Activated CD4-positive, alpha-beta T cell treated with anti-CD3 and anti-CD28 coated beads, Interleukin-2, Interleukin-4, amounts not matched to agents 100 ng/mL and 50 ng/mL, durations not matched to agents 16 hours and 8 hours (primary cell): ENCODE measurements around the gene AIFM2.
"Not testable (repeated sequence)": the region's sequence is repeated elsewhere in the genome, so short reads cannot be mapped to it uniquely, and the experiment has no call there.

Experiments used
- DNase-seq: peaks from one replicate; pipeline ENCODE4 v3.0.0-alpha.2; 2020; ENCODE audit warnings: low spot score

AIFM2 gene

DNA sequence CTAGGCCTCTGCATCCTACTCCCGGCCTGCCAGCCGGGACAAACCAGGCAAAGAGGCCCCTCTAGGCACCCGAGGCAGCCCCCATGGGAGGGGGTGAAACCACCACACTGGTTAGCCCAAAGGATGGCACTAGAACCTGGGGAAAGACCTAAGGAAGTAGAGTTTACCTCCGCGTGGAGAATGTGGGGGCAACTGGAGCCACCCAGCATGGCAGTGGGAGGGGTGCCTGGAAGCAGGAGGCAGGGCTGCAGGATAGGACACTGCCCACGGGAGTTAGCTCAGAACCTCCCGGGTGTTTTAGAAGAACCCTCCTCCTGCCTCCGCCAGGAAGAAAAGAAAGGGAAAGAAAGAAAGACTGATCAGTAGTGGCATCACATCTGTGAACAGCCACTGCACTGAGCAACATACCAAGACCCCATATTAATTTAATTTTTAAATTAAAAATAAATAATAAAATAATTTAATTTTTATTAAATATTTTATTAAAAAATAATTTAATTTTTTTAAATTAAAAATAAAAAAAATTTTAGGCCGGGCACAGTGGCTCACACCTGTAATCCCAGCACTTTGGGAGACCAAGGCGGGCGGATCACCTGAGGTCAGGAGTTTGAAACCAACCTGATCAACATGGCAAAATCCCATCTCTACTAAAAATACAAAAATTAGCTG is 11.2 kb downstream of the AIFM2 start:
- no peak for DNase-seq

DNA sequence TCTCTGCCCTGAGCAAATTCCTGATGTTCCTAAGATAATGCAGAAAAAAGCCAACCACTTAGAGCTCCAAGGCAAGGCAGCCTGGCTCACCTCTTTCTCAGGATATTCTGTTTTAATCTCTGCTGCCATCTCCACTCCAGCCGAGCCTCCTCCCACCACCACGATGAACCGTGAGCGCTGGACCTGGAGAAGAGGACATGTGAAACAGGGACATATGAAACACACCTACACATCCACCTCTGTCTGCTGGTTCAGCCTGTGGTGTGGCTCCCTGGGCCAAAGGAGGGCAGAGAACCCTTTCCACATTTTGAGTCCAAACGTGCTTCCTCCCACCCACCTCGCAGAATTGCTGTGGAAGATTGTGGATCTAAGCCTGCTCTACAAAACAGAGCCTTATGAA is 12.2 kb downstream of the AIFM2 start:
- DNase-seq, result no peak

DNA sequence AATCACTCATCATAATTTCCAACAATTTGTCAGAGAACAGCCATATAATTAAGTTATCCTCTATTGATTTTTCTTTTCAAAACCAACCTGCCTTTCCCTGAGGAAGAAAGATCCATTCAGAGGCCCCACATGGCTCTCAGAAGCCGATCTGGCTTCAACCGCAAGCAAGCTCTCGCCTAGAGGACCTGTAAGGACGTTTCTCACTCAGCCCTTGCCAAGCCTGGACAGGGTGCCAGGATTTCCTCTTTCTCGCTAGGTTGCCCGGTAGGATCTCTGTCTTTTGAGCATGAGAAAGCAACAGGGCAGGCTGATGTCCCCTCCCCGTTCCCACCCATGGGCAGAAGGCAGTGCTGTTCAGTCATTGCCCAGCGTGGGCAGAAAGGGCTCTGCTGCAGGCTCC is 13.0 kb downstream of the AIFM2 start:
- DNase-seq, result no peak

DNA sequence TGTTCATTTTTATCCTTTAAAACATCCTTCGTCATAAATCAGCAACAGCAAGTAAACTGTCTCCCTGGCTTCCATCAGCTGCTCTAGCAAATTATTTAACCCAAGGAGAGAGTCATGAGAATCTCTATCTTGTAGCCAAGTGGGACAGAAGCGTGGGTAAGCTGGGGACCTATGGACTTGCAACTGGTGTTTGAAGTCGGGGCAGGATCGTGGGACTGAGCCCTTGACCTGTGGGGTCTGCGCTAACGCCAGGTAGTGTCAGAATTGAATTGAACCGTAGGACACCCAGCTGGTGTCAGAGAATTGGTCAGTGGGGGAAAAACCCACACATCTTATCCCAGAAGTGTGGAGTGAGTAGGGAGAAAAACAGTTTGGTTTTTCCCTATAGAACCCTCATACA is 13.4 kb downstream of the AIFM2 start:
- no peak for DNase-seq

DNA sequence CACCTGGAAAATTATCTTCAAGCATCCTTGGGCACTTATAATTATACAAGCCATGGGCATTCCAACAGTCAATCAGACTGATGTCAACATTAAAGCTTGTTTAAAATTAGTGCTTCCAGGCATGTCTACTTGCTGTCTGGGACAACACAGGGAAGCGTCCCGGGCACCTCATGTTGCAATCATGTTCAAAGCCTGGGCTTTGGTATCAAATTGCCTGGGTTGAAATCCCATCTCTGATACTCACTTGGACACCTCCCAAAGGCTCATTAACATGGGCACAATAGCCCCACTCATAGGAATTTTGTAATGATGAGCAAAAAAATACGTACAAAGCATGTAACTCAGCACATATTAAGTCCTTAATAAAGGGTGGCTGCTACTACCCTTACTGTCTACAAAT is 14.4 kb downstream of the AIFM2 start:
- no peak for DNase-seq

DNA sequence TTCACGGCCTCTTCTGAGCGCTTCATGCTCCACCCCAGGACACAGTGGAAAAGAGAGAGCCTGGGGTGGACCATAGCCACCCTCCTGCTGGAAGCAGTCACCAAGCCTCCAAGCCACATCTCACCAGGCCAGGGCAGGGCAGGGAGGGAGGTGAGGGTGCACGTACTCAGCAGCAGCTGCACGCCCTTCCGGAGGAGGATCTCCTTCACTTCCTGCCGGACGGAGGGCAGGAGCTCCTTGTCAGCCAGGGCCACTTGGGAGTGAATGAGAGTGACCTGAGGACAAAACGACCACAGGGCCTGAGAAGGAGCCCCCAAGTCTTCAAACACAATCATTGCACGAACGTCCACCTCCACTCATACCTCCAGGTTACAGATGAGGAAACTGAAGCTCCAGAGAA is 15.0 kb downstream of the AIFM2 start:
- no peak for DNase-seq

DNA sequence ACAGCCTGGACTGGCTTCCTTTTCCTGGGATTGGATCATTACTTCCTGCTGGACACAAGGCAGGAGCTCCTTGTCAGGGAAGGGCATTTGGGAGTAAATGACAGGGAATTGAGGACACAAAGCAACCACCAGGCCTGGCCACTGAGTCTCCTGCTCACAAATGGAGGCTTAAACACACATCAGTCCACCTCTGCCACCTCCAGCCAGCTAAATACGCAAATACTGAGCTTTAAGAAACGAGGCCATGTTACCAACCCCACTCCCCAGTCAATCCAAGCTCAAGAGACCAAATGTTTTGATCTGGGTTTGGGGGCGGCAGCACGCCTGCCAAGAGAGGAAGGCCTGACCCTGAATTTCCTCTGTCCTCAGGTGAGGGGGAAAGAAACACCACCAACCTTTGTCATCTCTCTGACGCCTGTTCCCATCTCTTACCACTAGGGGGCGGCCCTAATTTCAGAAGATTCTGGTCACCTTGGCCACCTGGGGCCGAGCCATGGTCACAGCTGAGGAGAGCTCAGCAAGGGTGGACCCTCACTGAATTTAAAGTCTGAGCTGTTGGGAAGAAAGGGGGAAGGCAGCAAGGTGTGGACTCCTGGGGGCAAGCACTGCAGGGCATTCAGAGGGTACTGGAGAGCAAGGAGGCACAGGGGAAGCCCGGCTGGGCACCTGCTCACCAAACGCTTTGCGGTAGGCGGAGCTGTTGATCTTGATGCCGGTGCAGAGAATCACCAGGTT is 16.5 kb downstream of the AIFM2 start:
- DNase-seq, result peak; percentile 54

DNA sequence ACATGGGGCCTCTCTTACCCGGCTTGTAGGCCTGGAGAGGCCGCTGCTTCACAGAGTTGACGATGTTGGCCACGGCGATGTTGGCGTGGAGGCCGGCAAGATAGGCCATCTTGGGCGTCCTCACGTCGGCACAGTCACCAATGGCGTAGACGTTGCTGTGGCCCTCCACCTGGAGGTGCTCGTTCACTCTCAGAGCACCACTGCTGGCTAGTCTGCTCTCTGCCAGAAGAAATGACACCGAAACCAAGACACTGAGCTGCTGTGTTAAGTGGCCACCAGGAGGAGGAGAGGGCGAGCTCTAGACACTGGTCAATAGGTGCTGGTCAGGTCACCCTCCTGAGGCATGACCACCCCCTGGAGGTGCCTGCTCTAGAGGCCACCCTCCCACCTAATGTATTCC is 17.7 kb downstream of the AIFM2 start:
- no peak for DNase-seq

DNA sequence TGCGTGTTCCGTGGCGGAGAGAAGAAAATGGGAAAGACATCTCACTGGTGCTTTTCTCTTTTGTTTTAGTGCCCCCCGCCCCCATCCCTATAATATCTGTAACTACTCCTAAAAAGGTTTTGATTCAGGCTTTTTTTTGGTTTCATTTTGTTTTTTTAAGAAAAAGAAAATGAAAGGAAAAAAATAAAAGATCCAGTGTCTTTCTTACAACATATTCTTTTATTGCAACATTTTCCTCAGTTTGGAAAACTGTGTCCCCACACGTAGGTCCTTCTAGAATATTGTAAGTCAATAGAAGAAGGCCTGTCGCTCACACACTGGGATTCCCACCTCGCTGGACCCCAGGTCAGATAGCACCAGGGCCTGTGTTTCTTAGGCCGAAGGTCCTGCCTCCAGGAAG is 20.6 kb downstream of the AIFM2 start:
- no peak for DNase-seq

DNA sequence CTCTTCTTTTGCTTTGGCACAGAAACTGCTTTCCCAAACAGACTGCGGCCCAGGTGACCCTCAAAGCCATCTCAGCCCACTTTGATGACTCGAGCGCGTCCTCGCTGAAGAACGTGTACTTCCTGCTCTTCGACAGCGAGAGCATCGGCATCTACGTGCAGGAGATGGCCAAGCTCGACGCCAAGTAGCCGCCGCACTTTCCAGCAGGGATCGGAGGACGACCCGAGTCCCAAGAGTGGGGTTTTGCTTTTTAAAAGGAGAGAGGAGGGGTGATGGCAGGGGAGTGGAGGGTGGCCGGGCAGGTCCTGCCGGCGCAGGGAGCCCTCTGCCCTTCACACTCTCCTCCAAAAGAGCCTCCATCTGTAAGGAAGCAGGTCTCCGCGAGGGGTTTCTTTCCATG is 21.1 kb downstream of the AIFM2 start:
- DNase-seq, result no peak

DNA sequence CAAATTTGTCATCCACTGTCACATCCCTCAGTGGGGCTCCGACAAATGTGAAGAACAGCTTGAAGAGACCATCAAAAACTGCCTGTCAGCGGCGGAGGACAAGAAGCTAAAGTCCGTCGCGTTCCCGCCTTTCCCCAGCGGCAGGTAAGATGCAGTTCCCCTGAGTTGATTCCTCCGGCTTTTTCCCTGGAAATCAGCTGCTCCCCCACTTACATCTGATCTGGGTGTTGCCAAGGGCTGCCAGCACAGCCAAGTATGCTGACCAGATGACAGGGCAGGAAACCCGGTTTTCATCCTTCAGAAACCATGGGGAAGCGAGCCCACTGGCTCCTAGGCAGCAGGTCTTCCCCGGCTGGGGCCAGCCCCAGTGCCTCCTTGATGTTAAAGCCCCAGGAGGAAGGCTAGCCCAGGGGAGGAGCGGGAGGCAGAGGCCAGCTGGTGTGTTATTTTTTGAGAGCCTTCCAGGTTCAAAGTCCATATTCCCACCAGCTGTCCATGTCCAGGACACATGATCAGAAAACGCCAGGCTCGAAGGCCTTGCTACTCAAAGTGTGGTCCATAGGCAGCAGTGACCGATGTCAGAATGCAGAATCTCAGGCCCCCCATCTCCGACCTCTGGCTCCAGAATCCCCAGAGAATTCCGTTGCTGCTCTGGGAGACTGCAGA is 23.4 kb downstream of the AIFM2 start:
- no peak for DNase-seq

DNA sequence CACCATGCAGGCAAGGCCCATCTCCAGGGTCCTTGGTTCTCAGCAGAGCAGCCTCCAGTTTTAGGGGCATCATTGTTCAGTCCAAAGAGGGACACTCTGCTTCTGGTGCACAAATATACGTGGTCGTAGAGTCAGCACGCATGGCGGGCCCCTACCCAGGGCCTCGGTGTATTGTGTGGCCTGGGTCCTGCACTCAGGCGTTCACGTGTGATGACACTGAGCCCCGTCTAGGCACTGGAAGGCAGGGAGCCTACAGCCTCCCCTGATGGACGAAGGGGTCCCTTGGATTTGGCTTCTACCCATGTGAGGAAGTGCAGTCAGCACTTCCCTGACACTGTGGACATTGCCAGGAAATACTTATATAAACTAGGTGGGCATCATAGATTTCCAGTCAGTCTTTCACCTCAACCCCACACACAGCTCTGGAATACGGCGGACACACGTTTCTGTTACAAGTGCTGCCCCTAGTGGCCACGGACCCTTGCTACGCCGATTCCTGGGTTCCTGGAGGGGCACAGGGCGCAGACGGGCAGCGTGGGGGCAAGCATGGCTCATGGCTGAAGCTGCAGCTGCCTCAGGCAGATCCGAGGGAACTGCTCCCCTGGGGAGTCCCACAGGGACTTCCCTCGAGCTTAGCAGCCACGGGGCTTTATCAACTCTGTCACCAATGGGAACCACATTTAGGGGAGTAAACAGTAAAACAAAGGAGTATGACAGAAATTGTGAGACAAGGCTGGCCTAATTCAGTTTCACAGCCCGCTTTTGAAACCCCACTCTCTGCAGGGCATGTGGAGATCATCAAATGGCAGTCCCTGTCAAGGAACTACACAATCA is 25.4 kb downstream of the AIFM2 start:
- no peak for DNase-seq

DNA sequence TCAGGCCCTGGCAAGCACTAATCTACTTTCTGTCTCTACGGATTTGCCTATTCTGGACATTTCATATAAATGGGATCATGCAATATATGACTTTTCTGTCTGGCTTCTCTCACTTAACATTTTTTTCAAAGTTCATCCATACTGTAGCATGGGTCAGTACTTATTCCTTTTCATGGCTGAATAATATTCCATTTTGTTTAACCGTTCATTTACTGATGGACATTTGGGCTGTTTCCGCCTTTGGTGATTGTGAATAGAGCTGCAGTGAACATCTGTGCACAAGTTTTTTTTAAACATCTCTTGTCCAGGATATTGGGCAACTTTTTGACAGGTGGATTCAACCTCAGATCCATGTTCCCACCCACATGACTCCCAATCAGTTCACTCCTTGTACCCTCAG is 31.0 kb downstream of the AIFM2 start:
- no peak for DNase-seq

DNA sequence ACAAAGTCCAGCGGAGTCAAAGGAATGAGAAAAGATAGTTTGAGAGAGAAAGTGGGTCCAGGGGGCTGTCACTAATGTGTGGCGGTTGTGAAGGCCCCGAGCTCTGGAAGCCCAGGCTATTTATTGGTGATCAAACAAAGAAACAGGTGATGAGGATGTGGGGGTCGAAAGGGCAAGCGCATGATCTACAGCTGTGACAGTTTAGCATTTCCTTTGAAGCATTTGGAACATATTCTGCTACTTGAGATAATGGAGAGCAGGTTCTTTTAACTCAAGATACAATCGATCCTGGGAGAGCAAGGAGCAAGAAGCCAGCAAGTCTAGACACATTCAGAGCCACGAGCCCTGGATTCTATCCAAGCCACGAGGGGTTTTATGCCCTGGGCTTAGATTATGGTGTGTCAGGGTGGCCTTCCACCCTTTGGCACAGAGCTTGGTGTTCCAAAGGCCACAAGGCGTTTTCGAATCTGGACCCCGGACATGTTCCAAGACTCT is 31.5 kb downstream of the AIFM2 start:
- DNase-seq, result not testable (repeated sequence)

DNA sequence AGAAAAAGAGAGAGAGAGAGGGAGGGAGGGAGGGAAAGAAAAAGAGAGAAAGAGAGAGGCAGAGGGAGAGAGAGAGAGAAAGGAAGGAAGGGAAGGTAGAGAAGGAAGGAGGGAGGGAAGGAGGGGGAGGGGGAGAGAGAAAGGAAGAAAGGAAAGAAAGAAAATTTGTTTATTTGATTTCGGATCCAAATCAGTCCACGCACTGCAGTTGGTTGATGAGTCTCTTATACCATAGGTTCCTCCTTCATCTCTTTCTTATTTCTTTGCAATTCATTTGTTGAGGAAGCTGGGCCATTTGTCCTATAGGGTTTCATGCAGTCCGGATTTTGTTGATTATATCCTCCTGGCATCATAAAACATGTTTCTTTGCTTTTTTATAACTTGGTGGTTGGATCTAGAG is 34.4 kb downstream of the AIFM2 start:
- DNase-seq, result no peak

DNA sequence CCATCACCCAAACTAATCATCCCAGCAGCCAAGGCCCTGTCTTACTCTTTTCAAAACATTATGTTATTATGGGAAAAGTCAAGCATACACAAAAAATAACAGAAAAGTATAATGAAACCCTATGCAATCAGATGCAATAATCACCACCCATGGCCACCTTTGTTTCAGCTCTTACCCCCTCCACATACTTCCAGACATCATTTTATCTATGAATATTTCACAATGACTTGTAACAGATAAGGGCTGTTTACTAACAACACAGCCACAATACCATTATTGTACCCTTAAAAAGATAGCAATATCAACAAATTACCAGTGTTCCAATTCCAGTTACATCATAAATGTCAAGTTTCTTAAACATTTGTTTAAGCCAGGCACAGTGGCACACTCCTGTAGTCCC is 35.2 kb downstream of the AIFM2 start:
- DNase-seq, result no peak

DNA sequence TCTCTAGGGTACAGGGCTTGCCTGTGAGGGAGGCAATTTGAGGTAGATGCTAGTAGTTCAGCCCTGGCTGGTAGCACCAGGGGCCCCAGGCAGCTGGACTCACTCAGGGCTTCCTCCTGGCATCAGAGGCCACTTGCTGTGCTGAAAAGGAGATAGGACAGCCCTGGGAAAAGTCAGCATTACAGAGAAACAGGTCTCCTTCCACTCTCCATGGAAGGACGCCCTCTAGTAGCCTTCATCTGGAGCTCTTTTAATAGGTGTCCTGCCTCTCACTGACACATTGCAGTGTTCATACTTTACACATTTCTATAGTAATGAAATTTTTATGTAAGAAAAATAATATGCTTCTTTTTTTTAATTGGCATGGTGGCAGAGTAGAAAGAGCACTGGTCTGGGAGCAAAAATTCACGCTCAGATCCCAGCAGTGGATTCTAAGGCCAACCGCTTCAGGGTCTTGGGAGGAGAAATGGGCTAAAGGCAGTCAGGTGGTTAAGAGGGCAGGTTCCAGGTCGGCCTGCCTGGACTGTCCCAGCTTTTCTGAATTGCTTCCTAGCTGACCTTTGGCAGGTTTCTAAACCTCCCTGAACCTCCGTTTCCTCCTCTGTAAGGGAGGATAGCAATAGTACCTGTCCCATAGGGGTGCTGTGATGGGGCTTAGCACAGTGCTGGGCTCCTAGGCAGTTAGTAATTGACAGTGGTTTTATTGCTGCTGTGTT is 35.8 kb downstream of the AIFM2 start:
- no peak for DNase-seq

DNA sequence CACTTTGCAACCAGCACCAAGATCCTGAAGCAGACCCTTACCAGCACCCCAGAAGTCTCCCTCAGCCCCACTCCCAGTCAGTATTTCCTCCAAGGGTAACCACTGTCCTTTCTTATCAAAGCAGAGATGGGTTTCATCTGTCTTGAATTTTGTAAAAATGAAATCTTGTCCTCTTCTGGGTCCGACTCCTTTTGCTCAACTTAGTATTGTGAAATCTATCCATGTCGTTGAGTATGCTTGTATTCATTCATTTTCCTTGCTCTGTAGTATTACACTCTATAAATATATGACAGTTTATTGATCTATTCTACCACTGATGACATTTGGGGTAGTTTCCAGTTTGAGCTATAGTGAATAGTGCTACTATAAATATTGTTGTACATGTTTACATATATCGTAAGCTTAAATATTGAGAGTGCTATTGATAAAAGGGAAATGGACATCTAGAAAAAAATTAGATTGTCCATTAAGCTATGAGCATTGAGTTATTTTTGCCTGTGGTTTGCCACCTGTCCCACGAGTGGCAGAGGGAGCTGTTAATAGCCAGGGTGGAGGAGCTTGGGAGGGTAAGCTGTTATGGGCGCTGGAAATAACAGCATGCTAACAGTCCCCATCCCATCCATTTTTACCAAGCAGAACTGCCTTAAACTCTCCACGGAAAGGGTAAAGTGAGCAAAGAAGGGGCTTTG is 36.5 kb downstream of the AIFM2 start:
- DNase-seq, result no peak

DNA sequence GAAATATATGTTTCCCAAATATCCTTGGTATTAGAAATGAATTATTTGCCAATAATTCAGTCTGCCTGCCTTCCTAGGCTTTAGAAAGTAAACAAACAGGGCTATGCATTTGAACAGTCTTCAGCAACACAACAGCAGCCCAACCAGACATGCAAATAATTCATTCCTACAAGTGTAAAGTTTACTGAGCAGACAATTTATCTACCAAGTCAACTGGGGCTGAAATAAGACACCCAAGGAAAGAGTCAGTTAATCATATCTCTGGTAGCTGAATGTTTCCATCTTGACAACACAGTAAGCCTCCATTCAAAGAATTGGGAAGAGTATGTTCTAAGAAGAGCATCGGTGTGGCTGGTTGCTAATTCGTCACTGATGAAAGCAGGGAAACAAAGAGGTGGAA is 38.4 kb downstream of the AIFM2 start:
- DNase-seq, result no peak

DNA sequence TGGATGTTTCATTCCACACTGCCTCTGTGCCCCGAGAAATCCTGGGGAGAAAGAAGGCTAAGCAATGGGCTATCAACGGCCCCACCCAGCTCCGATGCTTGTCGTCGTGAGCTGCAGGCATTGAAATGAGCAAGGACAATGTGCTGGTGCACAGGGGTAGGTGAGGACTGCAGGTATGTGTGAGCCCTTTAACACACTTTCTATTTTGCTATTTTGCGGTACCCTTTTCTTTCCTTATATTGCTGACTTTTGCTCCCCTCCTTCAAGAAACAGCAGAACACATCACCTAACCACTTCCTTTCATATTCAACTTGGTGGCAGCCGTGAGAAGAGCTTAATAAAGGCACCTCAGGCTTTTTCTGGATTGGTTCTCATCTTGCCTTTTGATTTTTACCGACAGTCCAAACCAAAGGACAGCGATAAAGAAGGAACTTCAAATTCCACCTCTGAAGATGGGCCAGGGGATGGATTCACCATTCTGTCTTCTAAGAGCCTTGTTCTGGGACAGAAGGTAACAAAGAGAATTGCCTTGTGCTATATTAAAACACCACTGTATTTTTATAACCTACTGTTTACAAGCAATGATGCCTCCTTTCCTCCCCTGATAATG is 39.2 kb downstream of the AIFM2 start:
- DNase-seq, result peak; percentile 57

DNA sequence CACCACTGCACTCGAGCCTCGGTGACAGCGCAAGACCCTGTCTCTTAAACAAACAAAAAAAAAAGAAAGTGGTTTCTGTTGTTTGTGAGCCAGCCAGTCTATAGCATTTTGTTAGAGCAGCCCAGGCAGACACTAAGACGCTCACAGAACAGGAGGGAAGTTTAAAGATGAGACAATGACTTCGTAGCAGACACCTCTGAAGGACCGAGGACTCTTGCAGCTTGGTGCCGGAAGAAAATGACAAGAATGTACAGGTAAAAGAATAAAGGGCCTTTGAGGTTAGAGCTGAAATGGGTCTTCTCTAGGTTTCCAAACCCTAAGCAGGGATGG is 40.3 kb downstream of the AIFM2 start:
- no peak for DNase-seq
